ENCODE results near the gene ROBO2. TPM values are rescaled to one million over a fixed set of nuclear protein-coding genes. Genes with fewer than 3 reads are reported as not detected.

Gene ROBO2
- total and polyA plus RNA-seq, 5 donors = 0.05 to 2.1 (median 0.39) TPM; not detected in 1

DNA sequence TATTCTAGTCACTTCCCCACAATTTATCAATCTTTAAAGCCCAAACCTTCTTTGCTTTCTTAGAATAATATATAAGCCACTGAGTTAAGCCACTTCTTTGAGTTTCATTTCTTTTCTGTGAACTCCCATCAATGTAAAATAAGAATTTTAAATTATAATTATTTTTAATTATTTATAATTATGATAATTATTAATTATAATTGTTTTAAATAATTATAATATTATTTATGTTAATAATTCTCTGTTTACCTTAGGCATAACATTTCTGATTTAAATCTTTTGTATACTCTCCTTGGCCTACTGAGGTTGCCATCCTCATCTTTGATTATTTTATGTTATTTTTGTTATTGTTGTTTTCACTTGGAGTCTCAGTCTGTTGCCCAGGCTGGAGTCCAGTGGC is 644.2 kb downstream of the ROBO2 start:
- H3K9me3 ChIP-seq (ENCODE audit: control insufficient read depth, low read length) = no peaks in the 10 kb centered on the region
- intact Hi-C loops (cut with DNase I) = no loop called here

DNA sequence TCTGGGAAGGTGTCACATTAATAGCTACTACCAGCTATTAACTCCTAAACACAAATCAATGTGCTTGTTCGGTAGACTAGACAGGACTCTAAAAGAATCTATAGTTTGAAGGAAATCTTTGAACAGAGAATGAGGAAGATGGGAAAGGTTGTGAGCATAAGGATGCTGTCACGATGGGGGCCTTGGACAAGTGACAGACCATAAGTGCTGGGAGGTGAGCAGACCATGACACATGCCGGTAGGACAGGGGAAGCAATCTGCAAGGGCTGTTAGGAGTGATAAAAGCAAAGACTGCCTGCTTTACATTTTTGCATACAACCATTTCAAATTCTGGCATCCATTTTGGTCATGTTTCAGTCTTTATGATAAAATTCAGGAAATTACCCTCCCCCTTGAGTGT is 645.8 kb downstream of the ROBO2 start:
- H3K27me3 ChIP-seq (ENCODE audit: control insufficient read depth, insufficient read depth) = no peaks in the 10 kb centered on the region
- no peaks in the 10 kb centered on the region for H3K4me1 ChIP-seq (ENCODE audit: control insufficient read depth, insufficient read depth, low read length)
- ATAC-seq (no peak), DNase-seq (no peak)
- WGBS = 56% methylated on average over 3 of the region's 3 CpGs
- no peak overlapping the region for H3K27ac ChIP-seq (ENCODE audit: low read length)
- intact Hi-C loops (cut with DNase I) = no loop called here
- H3K9me3 ChIP-seq (ENCODE audit: control insufficient read depth, low read length) = no peaks in the 10 kb centered on the region
- no peak overlapping the region for H3K4me3 ChIP-seq (ENCODE audit: low read length)

More for the DNA sequence above, 644.2 kb downstream of the ROBO2 start:
- Histone ChIP-seq H3K4me3 (ENCODE audit: low read length) (no peak overlapping the region), H3K27ac (ENCODE audit: low read length) (no peak overlapping the region), H3K4me1 (ENCODE audit: control insufficient read depth, insufficient read depth, low read length) (no peaks in the 10 kb centered on the region), H3K27me3 (ENCODE audit: control insufficient read depth, insufficient read depth) (no peaks in the 10 kb centered on the region)
- no peak for ATAC-seq
- DNase-seq = no peak

DNA sequence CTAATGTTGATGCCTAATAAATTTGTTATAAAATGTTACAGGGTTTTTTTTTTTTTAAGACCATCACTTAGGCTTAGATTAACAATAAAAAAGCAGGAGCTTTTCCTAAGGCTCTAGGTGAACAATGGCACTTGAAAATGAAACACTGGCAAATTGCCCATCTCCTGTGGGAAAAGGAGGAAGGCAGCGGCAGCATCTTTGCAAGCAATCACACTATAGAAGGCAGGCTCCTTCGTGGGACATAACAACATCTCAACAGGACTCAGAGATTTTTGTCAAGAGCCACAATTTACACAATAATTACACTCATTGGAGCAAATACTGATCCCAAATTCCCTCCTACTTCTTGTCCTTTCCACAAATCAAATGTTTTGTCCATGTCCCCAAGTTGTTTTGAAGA is 646.7 kb downstream of the ROBO2 start:
- no peak for DNase-seq
- H3K9me3 ChIP-seq (ENCODE audit: control insufficient read depth, low read length) = no peaks in the 10 kb centered on the region
- ATAC-seq = no peak
- no peak overlapping the region for H3K4me3 ChIP-seq (ENCODE audit: low read length)
- no peaks in the 10 kb centered on the region for H3K4me1 ChIP-seq (ENCODE audit: control insufficient read depth, insufficient read depth, low read length)
- intact Hi-C loops (cut with DNase I) = no loop called here
- no peaks in the 10 kb centered on the region for H3K27me3 ChIP-seq (ENCODE audit: control insufficient read depth, insufficient read depth)
- 15% methylated on average over 2 of the region's 2 CpGs for WGBS
- H3K27ac ChIP-seq (ENCODE audit: low read length) = no peak overlapping the region

DNA sequence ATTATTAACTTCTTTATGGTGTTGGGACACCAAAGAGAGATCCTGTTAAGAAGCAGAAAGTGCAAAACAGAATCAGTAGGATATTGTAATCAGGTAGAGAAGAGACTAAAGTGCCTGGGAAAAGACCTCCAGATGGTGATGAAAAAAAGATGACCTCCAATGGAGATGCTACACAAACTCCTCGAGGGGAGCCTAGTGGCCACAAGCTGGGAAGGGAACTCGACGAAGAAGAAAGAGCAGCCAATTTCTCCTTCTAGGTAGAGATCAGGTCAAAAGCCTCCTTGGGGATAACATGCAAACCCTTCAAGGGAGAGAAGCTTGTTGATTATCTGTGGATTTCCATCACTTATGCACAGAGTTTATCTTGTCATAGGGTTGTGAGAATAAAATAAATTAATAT is 647.6 kb downstream of the ROBO2 start:
- no peak overlapping the region for H3K27ac ChIP-seq (ENCODE audit: low read length)
- no peaks in the 10 kb centered on the region for H3K27me3 ChIP-seq (ENCODE audit: control insufficient read depth, insufficient read depth)
- no peaks in the 10 kb centered on the region for H3K9me3 ChIP-seq (ENCODE audit: control insufficient read depth, low read length)
- H3K4me1 ChIP-seq (ENCODE audit: control insufficient read depth, insufficient read depth, low read length) = no peaks in the 10 kb centered on the region
- intact Hi-C loops (cut with DNase I) = no loop called here
- ATAC-seq (no peak), DNase-seq (no peak)
- WGBS = 57% methylated on average over 3 of the region's 3 CpGs
- H3K4me3 ChIP-seq (ENCODE audit: low read length) = no peak overlapping the region

DNA sequence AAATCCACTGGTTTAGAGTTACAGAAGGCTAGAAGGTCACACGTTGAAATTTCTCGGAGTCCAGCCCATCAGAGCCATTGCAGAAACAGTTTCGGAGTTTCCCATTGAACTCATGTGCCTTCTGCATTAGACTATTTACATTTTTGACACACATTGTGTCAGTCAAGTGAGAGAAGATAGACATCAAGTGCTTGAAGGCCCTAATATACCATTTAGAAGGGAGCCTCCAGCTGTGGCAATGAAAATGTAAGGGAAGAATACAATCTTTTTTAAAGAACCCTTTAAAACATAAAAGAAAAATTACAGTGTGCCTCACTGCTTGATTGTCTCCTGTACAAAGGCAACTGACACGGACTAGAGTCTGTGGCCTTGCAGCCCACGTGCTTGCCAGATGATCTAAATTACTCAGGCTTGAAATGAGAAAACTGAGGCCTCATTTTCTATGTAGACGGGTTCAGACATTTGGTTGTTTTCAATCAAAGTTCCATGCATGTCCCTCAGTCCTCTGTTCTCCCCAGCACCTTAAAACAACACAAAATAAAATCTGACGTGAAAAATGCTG is 650.5 kb downstream of the ROBO2 start:
- Histone ChIP-seq H3K9me3 (ENCODE audit: control insufficient read depth, low read length) (no peaks in the 10 kb centered on the region), H3K4me3 (ENCODE audit: low read length) (no peak overlapping the region), H3K27ac (ENCODE audit: low read length) (no peak overlapping the region), H3K27me3 (ENCODE audit: control insufficient read depth, insufficient read depth) (no peaks in the 10 kb centered on the region), H3K4me1 (ENCODE audit: control insufficient read depth, insufficient read depth, low read length) (no peaks in the 10 kb centered on the region)
- no peak for ATAC-seq
- intact Hi-C loops (cut with DNase I) = no loop called here
- 83% methylated on average over 7 of the region's 7 CpGs for WGBS
- no peak for DNase-seq

DNA sequence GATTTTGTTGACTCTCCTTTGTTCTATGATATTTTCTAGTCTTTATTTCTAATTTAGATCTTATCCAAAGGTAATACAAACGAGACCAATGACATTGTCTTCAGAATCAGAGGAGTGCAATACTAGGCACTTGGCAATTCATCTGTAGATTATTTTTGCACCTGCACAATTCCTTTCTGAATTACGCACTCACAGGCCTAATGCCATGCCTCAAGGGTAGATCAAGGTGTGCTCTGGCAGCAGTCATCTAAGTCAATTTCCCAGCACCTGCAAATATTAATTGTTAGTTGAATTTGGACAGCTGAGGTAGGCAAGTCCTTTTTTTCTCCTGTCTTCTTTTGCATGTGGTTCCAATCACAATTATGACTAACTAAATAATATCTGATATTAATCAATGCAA is 653.2 kb downstream of the ROBO2 start:
- H3K4me1 ChIP-seq (ENCODE audit: control insufficient read depth, insufficient read depth, low read length) = no peaks in the 10 kb centered on the region
- 81% methylated on average over 2 of the region's 2 CpGs for WGBS
- H3K27ac ChIP-seq (ENCODE audit: low read length) = no peak overlapping the region
- no peaks in the 10 kb centered on the region for H3K9me3 ChIP-seq (ENCODE audit: control insufficient read depth, low read length)
- ATAC-seq (no peak), DNase-seq (no peak)
- H3K4me3 ChIP-seq (ENCODE audit: low read length) = no peak overlapping the region
- intact Hi-C loops (cut with DNase I) = no loop called here
- no peaks in the 10 kb centered on the region for H3K27me3 ChIP-seq (ENCODE audit: control insufficient read depth, insufficient read depth)

DNA sequence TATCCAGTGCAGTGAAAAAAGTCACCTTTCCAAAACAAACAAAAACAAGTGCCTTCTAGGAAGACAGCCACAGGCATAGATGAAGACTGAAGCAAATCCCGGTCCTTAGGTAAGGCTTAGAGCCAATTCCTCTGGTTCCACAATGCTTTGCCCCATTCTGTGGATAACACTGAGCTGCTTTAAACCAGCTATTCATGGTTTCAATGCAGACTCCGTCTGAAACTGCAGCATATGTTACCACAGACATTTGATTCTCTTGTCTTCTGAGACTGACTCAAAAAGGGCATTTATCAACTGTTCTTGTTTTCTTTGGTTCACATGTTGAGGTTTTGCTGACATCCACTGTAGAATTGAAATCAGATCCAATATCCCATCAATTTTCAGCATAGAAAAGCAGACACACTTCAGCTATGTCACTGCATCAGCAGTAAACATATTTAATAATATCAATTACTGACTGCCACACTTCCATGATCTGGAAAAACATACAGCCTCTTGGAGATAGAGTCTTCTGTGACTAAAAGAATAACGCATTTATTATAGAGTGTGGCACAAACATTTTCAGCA is 659.3 kb downstream of the ROBO2 start:
- H3K4me3 ChIP-seq (ENCODE audit: low read length) = no peak overlapping the region
- no peaks in the 10 kb centered on the region for H3K27me3 ChIP-seq (ENCODE audit: control insufficient read depth, insufficient read depth)
- WGBS = 47% methylated on average over 3 of the region's 3 CpGs
- no peaks in the 10 kb centered on the region for H3K4me1 ChIP-seq (ENCODE audit: control insufficient read depth, insufficient read depth, low read length)
- DNase-seq (no peak), ATAC-seq (no peak)
- H3K9me3 ChIP-seq (ENCODE audit: control insufficient read depth, low read length) = no peaks in the 10 kb centered on the region
- intact Hi-C loops (cut with DNase I) = no loop called here
- H3K27ac ChIP-seq (ENCODE audit: low read length) = no peak overlapping the region

Data from right cardiac atrium (tissue), 5 donors.